ENCODE results near the gene ALKAL2. TPM values are rescaled to one million over a fixed set of nuclear protein-coding genes. Genes with fewer than 3 reads are reported as not detected.

The ALKAL2 gene
- total and polyA plus RNA-seq, 2 of the 13 experiments (the other 11 are each of a cell fraction or from before 2014, with no cell fraction given), result 0.22 to 1.7 TPM

DNA sequence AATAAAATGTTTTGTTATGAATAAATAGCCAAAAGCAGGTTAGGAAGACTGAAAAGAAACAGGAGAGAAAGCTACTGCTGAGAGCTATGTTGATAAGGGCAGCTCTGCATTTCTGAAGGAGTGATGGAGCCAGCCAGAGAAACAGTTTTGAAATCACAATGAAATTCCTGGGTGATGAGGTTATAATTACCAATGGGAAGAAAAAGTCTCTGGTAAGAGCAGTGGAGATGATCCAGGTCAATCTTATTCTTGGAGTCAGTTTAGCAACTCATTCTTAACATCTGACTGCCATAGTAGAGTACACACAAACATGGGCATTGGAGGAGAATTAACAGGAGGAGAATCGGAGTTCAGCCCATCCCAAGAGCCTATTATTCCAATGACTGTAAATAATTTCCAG, 2.4 kb downstream of the ALKAL2 start:
- H3K4me1 ChIP-seq (ENCODE audit: insufficient read depth, low read length), result peaks cover 10% of the 10 kb centered on the region
- no peak overlapping the region for H3K4me2 ChIP-seq (ENCODE audit: low read depth, low read length)
- no peak for FAIRE-seq
- H2AFZ ChIP-seq (ENCODE audit: low read length), result no peak overlapping the region
- H3K9ac ChIP-seq (ENCODE audit: insufficient read depth, low read depth, low read length), result no peak overlapping the region
- WGBS (ENCODE audit: low lambda C conversion rate), result 68% methylated on average over 1 of the region's 1 CpG
- no peak overlapping the region for H3K4me3 ChIP-seq (replicated peaks in 1 of 3; ENCODE audit: insufficient read depth in 1 of 3, low read depth in 2 of 3, low read length in 3 of 3)
- TF ChIP-seq ZNF33B (CRISPR knock-in tag; IDR thresholded peaks at IDR 0.05), result no peak
- TF ChIP-seq NAIF1 (CRISPR knock-in tag; IDR thresholded peaks at IDR 0.05; ENCODE audit: borderline replicate concordance), result no peak
- TF ChIP-seq, protein P1, sequence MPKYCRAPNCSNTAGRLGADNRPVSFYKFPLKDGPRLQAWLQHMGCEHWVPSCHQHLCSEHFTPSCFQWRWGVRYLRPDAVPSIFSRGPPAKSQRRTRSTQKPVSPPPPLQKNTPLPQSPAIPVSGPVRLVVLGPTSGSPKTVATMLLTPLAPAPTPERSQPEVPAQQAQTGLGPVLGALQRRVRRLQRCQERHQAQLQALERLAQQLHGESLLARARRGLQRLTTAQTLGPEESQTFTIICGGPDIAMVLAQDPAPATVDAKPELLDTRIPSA (CRISPR knock-in tag; IDR thresholded peaks at IDR 0.05; ENCODE audit: borderline replicate concordance), result no peak
- no peak for TF ChIP-seq HDAC6 (IDR thresholded peaks at IDR 0.05; ENCODE audit: low read depth, low read length)
- TF ChIP-seq KDM1A (CRISPR knock-in tag; IDR thresholded peaks at IDR 0.05), result no peak
- TF ChIP-seq, protein P2, sequence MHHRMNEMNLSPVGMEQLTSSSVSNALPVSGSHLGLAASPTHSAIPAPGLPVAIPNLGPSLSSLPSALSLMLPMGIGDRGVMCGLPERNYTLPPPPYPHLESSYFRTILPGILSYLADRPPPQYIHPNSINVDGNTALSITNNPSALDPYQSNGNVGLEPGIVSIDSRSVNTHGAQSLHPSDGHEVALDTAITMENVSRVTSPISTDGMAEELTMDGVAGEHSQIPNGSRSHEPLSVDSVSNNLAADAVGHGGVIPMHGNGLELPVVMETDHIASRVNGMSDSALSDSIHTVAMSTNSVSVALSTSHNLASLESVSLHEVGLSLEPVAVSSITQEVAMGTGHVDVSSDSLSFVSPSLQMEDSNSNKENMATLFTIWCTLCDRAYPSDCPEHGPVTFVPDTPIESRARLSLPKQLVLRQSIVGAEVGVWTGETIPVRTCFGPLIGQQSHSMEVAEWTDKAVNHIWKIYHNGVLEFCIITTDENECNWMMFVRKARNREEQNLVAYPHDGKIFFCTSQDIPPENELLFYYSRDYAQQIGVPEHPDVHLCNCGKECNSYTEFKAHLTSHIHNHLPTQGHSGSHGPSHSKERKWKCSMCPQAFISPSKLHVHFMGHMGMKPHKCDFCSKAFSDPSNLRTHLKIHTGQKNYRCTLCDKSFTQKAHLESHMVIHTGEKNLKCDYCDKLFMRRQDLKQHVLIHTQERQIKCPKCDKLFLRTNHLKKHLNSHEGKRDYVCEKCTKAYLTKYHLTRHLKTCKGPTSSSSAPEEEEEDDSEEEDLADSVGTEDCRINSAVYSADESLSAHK (CRISPR knock-in tag; IDR thresholded peaks at IDR 0.05; ENCODE audit: borderline replicate concordance), result no peak
- TF ChIP-seq, protein P3, sequence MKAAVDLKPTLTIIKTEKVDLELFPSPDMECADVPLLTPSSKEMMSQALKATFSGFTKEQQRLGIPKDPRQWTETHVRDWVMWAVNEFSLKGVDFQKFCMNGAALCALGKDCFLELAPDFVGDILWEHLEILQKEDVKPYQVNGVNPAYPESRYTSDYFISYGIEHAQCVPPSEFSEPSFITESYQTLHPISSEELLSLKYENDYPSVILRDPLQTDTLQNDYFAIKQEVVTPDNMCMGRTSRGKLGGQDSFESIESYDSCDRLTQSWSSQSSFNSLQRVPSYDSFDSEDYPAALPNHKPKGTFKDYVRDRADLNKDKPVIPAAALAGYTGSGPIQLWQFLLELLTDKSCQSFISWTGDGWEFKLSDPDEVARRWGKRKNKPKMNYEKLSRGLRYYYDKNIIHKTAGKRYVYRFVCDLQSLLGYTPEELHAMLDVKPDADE (CRISPR knock-in tag; IDR thresholded peaks at IDR 0.05), result no peak
- POLR2A ChIA-PET, result interaction anchor here (1.0 to 1.9 kb wide), 3 partner anchors 9 to 110 kb away, joined by 3 to 7 read pairs (median 3); partner anchors contain the start of gene ACP1
- no peaks in the 10 kb centered on the region for H3K79me2 ChIP-seq (ENCODE audit: insufficient read depth, low read length)
- peaks cover 8 to 13% of the 10 kb centered on the region in 2 experiments for H3K36me3 ChIP-seq (replicated peaks in 1 of 2; ENCODE audit: control insufficient read depth in 1 of 2, insufficient read depth in 2 of 2, low read length in 2 of 2)
- peaks cover 3 to 16% of the 10 kb centered on the region in 2 experiments for H3K27me3 ChIP-seq (ENCODE audit: control insufficient read depth in 1 of 2, insufficient read depth in 2 of 2, low read length in 2 of 2)
- intact Hi-C loops (cut with micrococcal nuclease; ENCODE audit: unreplicated experiment) (no loop called here), in situ Hi-C loops (cut with HindIII; ENCODE audit: extremely low pct_ligation_motif_present, low pct_unique_long_range_greater_than_20kb) (loop anchor here (5.0 kb wide), 1 partner anchor 38 kb away; no protein-coding TSS in a partner anchor)
- H3K27ac ChIP-seq (ENCODE audit: extremely low read length, insufficient read depth, low read length), result no peak overlapping the region
- ATAC-seq, result no peak
- CTCF ChIA-PET (ENCODE audit: low intra/inter-chr PET ratio, low total read pairs), result no interaction called here
- no peaks in the 10 kb centered on the region for H4K20me1 ChIP-seq (ENCODE audit: insufficient read depth, low read length)
- DNase-seq (ENCODE audit: low spot score), result no peak
- BruUV-seq (replicated peaks), result no TSS peak
- no peaks in the 10 kb centered on the region for H3K9me3 ChIP-seq (ENCODE audit: low read length)

Measured in HepG2 (cell line).